GM19372 (cell line): ENCODE measurements around the gene HEMK1.

Experiments
- ATAC-seq: cut with Tn5 transposase; IDR thresholded peaks from one replicate; pipeline ENCODE4 v1.9.1; 2021; ENCODE audit warnings: mild to moderate bottlenecking, low read depth, moderate library complexity; ENCODE audit not compliant: unreplicated experiment

The HEMK1 gene

DNA sequence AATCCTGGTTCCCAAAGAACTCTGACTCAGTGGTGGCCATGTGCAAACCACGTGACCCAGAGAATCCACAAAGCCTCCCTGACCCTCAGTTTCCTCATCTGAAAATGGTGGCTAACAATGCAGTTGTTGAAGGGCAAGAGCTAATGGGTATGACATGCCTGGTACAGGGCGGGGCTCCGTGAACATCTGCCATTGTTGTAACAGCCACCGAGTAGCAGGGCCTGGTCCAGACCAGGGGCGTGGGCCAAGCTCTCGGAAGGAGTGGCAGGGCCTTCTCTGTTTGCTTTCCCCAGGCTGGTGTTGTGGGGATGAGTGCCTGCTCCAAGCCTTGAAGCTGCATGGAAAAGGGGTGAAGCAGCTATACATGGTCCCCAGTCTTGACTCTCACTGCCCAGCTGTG lies 61.1 kb downstream of the HEMK1 start:
- no peak for ATAC-seq

DNA sequence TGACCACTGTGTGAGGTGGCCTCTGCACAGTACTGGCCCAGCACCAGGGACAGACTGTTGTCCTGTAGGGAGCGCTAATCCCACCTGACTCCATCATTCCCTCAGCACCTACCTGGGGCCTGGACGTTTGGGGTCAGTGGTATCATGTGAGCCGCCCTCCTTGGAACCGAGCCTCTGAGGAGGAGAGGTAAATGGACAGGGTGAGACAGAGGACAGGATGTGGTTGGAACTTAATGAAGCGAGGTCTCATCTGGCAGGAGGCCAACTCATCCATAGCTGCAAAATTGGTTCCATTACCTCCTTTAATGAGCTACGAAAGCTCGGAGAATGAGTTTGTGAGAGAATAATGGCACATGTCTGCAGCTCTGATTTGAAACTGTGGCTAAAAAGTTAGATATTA lies 61.6 kb downstream of the HEMK1 start:
- no peak for ATAC-seq

DNA sequence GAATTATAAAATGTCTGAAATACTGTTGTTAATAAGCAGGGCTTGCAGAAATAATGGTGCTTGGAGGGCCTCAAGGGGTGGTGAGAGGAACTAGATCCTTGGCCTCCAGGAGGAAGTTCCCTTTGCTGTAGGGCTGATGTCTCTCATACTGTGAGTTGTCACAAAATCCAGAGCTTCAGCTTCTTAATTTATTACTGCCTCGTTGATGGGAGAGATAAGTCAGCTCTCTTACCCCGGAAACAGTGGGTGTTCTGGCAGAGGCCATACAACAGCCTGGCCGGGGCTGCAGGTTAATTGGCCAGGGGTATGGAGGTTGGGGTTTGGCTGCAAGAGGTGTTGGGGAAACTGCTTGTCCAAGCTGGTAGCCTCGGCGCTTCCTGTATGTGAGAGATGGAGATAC lies 63.1 kb downstream of the HEMK1 start:
- ATAC-seq: no peak

DNA sequence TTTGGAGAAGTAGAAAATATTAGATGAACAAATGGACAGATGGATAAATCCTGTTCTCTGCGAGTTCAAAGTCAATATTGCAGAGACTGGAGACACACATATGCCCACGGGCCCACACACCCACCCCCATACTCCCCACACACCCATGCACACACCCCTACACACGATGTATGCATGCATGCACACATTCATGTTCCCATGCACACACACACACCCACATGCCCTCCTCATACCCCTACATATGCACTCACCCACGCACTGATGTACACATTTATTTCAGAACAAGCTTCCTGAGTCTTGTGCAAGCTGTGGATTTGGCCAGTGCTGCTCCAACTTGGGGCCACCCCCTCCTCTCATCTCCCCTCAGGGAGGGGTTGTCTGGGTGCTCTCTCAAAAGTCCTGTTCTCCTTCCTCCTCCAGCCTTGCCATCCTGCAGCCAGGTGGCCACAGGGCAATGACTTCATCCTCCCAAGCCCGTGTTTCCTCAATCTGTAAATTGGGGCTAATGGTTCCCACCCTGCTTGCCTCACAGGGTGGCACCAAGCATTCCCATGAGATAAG lies 64.0 kb downstream of the HEMK1 start:
- ATAC-seq: no peak

DNA sequence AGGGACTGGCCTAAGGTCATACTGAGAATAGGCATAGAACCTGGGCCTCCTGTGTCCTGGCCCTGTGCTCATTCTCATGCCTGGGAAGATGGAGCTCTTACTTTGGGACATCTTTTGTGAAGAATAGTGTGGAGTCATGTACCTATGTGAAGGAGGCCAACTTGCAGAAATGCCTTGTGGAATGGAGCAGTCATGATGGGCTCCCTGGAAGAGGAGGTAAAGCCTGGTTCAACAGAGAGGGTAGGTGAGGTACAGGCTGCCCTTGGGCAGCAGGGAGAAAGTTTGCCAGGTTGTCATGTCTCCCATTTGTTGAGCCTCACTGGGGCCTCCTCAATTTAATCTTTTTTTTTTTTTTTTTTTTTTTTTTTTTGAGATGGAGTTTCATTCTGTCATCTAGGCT lies 65.7 kb downstream of the HEMK1 start:
- no peak for ATAC-seq

DNA sequence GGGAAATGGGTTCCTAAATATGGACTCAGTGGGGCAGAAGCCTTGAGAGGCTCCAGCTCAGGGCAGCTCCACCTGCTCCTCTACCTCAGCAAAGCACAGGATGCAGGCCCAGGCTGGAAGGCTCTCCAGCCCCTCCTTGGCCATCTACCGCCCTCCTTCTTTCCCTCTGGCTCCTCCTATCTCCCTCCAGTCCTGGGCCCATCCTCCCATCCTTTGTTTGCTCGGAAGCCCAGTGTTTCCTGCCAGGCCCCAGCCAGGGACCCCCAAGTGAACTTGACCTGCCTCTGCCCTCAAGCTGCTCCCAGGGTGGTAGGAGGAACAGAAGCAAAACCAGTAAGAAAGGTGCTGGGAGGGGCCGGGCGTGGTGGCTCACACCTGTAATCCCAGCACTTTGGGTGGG lies 67.7 kb downstream of the HEMK1 start:
- no peak for ATAC-seq

DNA sequence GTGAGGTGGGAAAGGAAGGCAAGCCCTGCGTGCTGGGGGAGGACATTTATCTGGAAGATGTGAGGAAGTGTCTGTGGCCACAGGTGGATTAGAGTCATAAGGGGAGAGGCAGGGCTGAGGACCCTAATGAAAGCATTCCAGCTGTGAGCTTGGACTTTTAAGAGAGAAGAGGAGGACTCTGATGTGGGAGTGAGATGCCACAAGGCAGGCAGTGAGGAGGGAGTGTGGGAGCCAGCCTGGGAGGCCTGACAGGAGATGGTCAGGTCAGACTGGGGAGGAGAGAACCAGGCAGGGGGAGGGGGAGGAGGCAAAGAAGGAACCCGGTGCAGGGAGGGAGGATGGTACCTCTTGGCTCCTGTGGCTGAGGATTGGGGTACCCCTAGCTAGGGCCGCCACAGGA lies 68.6 kb downstream of the HEMK1 start:
- no peak for ATAC-seq

DNA sequence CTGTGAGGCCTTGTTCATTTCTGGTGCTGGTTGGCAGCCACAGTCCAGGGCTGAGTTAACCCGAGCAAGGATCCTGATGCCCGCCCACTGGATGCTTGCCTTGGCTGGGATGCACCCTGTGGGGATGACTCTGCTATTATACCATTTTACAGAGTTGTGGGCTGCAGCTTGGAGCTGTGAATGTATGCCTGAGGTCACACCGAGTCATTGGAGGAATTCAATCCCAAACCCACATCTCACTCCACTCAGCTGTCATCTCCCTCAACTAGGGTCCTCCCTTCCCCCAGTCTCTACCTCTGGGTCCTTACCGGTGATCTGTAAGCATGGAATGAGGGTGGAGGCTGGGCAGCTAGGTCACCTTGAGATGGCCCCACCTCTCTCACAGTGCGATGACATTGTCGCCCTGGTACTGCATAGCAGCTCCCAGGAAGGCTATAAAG lies 69.8 kb downstream of the HEMK1 start:
- ATAC-seq: no peak

DNA sequence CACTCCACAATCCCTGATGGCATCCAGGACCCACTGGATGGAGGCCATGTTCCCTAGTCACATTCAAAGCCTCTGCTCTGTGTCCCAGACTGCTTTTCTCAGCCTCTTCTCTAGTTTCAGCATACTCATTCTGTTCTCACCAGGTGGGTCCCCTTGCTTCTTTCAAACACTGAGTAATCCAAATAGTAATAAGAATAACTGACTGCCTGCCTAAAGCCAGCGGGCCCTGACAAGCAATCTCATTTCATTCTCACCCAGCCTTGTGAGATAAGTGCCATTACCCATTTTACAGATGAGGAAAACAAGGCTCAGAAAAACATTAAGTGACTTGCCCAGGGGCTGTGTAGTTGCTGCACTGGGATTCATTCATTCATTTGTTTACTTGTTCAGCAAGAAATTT lies 73.1 kb downstream of the HEMK1 start:
- ATAC-seq: no peak

DNA sequence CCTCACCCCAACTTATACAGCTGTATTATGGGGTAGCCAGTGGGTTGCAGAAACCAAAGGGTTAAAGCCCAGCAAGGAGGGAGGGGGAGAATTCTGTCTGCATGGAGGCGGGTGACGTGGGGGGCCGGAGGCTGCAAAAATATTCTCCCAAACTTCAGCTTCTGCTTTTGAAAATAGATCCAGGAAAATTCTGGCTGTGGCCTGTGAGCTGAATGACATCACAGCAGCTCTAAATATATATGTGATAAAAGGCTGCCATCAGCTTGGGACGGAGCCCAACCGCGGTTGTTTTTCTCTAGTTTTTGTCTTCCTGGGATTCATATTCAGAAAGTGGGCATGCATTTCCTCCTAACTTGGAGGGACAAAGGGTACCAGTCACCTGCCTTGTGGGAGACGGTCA lies 75.2 kb downstream of the HEMK1 start:
- ATAC-seq: no peak

DNA sequence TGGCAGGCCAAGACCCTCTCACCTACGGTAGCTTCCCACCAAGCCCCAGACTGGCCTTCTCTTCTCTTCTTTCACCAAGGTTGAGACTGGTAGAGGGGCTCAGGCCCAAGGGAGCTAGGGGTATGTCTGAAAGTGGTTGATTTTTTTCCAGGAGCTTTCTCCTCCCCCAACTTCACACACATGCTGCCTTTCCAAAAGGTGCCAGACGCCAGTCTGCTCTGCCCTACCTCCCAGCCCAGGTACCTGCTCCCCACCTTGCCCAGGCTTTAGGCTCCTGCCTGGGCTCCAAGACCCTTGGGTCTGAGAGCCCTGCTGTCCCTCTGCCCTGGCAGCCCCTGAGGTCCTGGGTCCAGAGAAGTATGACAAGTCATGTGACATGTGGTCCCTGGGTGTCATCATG lies 76.1 kb downstream of the HEMK1 start:
- no peak for ATAC-seq
